Upper lobe of left lung (tissue), 4 donors: ENCODE results near the gene PAPPA.

Experiments used
- CTCF ChIP-seq, 6 experiments: fragments of 450-650 bp in 4 of 6; fragments of 200-600 bp in 2 of 6; sonication (generic) in 2 of 6; IDR thresholded peaks; one replicate each; pipeline ENCODE4 v1.5.1; 2016 to 2019; ENCODE audit warnings: antibody characterized with exemption in 6 of 6
- EP300 ChIP-seq, 4 donors: sonication (generic); formaldehyde crosslinking; IDR thresholded peaks; one replicate each; pipeline ENCODE4 v1.5.1; 2017; ENCODE audit warnings: antibody characterized with exemption in 4 of 4, control low read depth in 2 of 4
- POLR2A ChIP-seq, 4 donors: fragments of 450-650 bp; IDR thresholded peaks; one replicate each; pipeline ENCODE4 v1.5.1; 2016 to 2017; ENCODE audit warnings: antibody characterized with exemption in 4 of 4, mild to moderate bottlenecking in 2 of 4
- POLR2AphosphoS5 ChIP-seq, 2 donors: sonication (generic); formaldehyde crosslinking; IDR thresholded peaks; one replicate each; pipeline ENCODE4 v1.5.1; 2017; ENCODE audit warnings: antibody characterized with exemption in 2 of 2

DNA sequence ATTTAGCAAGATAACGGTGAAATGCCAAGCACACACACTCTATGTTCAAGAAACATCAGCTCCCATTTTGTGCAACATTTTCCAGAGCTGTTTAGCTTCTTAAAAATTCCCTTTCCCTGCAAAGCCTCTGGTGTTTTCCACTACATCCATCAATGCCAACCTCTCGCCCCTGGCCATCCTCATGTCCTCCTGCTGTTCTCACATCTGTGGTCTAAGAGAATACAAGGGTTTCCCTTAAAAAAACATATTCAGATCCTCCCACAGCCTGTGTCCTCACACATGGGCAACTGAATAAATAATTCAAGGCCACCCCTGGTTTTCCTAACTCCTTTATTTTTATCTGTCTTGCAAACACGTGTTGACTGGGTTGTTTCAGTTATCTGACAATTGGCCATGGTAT lies 70.3 kb downstream of the PAPPA start:
- TF ChIP-seq CTCF (IDR thresholded peaks at IDR 0.05) (no peak), EP300 (IDR thresholded peaks at IDR 0.05) (no peak), POLR2AphosphoS5 (IDR thresholded peaks at IDR 0.05) (no peak), POLR2A (IDR thresholded peaks at IDR 0.05) (no peak)
